Activated naive CD4-positive, alpha-beta T cell treated with anti-CD3 and anti-CD28 coated beads for 36 hours (primary cell): ENCODE data around the gene GSG1L. TPM values are rescaled to one million over a fixed set of nuclear protein-coding genes. Genes with fewer than 3 reads are reported as not detected.

Experiments used
- CTCF ChIA-PET: fragments of 350-600 bp; sonication (Branson Sonifier 250); formaldehyde crosslinking; loops from one replicate; lab custom pipeline; 2021; ENCODE audit warnings: antibody characterized with exemption; lab: Charles Lee
- DNase-seq: peaks from one replicate; pipeline ENCODE4 v3.0.0-alpha.2; 2020
- H3K27ac Mint-ChIP-seq: one replicate; pipeline ENCODE4 v1.8.0; 2021; ENCODE audit warnings: mild to moderate bottlenecking, mixed read lengths
- H3K27me3 Mint-ChIP-seq: one replicate; pipeline ENCODE4 v1.8.0; 2021; ENCODE audit warnings: low read depth, mixed read lengths
- H3K36me3 Mint-ChIP-seq: one replicate; pipeline ENCODE4 v1.8.0; 2021; ENCODE audit warnings: low read depth, mixed read lengths
- H3K4me1 Mint-ChIP-seq: one replicate; pipeline ENCODE4 v1.8.0; 2021; ENCODE audit warnings: low read depth, mixed read lengths
- H3K4me3 Mint-ChIP-seq: one replicate; pipeline ENCODE4 v1.8.0; 2021; ENCODE audit warnings: mild to moderate bottlenecking, moderate library complexity, mixed read lengths
- H3K9me3 Mint-ChIP-seq: one replicate; pipeline ENCODE4 v1.8.0; 2021; ENCODE audit warnings: mixed read lengths
- intact Hi-C: fragments of 100-400 bp; cut with micrococcal nuclease; formaldehyde crosslinking; loops from one replicate; pipeline ENCODE4 v1.15.1; 2023
- total RNA-seq, 2 experiments: library from RNA; stranded (reverse); gene quantifications; one replicate each; pipeline ENCODE4 v1.2.3, GENCODE V29; 2021

GSG1L gene
- total RNA-seq, 2 experiments from 2014 or later, result not detected

GRCh38 chr16:27777527-27777926 lies 286.0 kb downstream of the GSG1L start:
- DNase-seq, result no peak
- H3K36me3 Mint-ChIP-seq, result no peaks in the 10 kb centered on the region
- no peaks in the 10 kb centered on the region for H3K9me3 Mint-ChIP-seq
- no peaks in the 10 kb centered on the region for H3K4me1 Mint-ChIP-seq
- CTCF ChIA-PET, result no interaction called here
- H3K27ac Mint-ChIP-seq, result no peak overlapping the region
- no peak overlapping the region for H3K4me3 Mint-ChIP-seq
- intact Hi-C loops, result no loop called here
- no peaks in the 10 kb centered on the region for H3K27me3 Mint-ChIP-seq

DNA sequence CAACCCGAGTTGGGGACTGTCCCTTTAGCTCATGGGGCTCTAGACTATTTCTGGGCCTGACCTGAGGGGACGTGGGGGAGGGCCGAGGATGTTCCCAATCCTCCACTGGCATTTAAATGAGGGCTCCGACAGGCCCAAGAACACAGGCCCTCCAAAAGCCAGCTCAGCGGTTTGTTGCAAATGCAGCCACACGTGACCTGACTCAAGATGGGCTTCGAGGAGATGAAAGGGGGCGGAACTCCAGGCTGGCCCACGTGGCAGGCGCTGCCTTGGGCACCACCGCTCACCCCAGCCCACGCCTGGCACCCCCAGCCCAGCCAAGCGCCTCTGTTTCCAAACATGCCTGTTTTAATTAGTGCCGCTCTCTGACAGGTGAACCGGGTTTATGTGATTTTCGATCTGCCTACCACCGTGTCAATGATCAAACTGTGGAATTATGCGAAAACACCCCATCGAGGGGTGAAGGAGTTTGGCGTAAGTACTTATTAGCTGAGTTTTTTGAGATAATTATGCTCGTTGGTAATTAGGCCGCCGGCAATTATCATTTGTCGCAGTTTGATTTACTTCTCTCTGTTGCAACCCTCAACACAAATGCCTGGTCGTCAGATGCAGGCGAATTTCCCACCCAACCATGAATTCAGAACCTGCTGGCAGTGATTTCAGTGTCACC lies 286.8 kb downstream of the GSG1L start:
- CTCF ChIA-PET, result no interaction called here
- intact Hi-C loops, result no loop called here
- no peak for DNase-seq
- Mint-ChIP-seq H3K27ac (no peak overlapping the region), H3K27me3 (no peaks in the 10 kb centered on the region), H3K4me3 (no peak overlapping the region), H3K4me1 (no peaks in the 10 kb centered on the region), H3K9me3 (no peaks in the 10 kb centered on the region), H3K36me3 (no peaks in the 10 kb centered on the region)

GRCh38 chr16:27775254-27775653 lies 288.3 kb downstream of the GSG1L start:
- CTCF ChIA-PET, result no interaction called here
- no peaks in the 10 kb centered on the region for H3K4me1 Mint-ChIP-seq
- no peaks in the 10 kb centered on the region for H3K9me3 Mint-ChIP-seq
- no peaks in the 10 kb centered on the region for H3K27me3 Mint-ChIP-seq
- intact Hi-C loops, result no loop called here
- DNase-seq, result no peak
- peaks cover 2% of the 10 kb centered on the region for H3K36me3 Mint-ChIP-seq
- H3K27ac Mint-ChIP-seq, result no peak overlapping the region
- no peak overlapping the region for H3K4me3 Mint-ChIP-seq

DNA sequence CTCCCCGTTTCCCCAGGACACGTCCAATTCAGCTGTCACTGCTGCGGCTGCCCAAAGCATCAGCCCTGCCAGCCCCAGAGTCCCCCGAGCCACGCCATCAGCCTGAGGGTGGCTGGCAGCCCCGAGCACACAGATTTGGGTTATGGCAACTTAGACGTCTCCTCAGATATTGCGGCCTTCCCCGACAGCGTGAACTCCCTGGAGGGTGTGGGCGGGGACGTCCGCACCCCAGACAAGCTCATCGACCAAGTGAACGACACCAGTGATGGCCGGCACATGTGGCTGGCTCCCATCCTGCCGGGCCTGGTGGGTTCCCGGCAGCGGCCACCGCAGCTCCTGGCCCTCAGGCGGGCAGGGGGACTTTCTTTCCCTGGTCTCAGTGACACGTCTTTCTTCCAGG lies 288.7 kb downstream of the GSG1L start:
- no peaks in the 10 kb centered on the region for H3K4me1 Mint-ChIP-seq
- CTCF ChIA-PET, result no interaction called here
- no peaks in the 10 kb centered on the region for H3K27me3 Mint-ChIP-seq
- intact Hi-C loops, result no loop called here
- no peaks in the 10 kb centered on the region for H3K9me3 Mint-ChIP-seq
- H3K4me3 Mint-ChIP-seq, result no peak overlapping the region
- DNase-seq, result no peak
- H3K36me3 Mint-ChIP-seq, result peaks cover 2% of the 10 kb centered on the region
- no peak overlapping the region for H3K27ac Mint-ChIP-seq

- H3K27me3 Mint-ChIP-seq, result no peaks in the 10 kb centered on the region
- H3K4me3 Mint-ChIP-seq, result no peak overlapping the region
- intact Hi-C loops, result no loop called here
- H3K9me3 Mint-ChIP-seq, result no peaks in the 10 kb centered on the region
- peaks cover 2% of the 10 kb centered on the region for H3K36me3 Mint-ChIP-seq
- DNase-seq, result no peak
- H3K4me1 Mint-ChIP-seq, result no peaks in the 10 kb centered on the region
- CTCF ChIA-PET, result interaction anchor here (0.7 kb wide), 1 partner anchor 90 kb away, joined by 3 read pairs; no protein-coding TSS in a partner anchor
- H3K27ac Mint-ChIP-seq, result no peak overlapping the region
Observed at GRCh38 chr16:27773344-27773743, 290.2 kb downstream of the GSG1L start.

DNA sequence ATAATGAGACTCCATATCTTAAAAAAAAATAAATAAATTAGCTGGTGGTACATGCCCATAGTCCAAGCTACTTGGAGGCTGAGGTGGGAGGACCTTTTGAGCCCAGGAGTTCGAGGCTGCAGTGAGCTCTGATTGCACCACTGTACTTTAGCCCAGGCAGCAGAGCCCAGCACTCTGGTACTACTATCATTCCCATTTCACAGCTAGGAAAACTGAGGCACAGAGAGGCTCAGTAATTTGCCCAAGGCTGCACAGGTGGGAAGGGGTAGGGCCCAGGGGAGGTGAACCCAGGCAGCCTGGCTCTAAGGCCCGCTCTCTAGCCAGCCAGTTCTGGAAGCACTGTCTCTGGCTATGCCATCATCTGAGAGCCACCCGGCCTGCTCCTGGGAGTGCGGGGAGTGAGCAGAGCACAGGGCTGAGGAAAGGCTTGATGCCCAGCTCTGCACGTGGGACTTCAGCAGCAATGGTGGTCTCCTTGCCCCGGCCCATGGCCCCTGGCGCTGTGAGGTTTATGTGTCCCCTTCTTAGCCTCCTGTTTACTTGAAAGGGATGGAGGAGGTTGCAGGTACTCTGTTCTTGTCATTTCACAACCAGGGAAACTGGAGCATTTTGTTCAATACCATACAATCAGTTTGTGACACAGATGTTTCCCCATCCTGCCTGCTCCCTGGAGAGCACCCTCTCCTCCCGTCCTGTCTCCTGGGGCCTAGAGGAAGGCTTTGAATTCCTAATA lies 291.3 kb downstream of the GSG1L start:
- CTCF ChIA-PET, result interaction anchor here (0.6 kb wide), 2 partner anchors 43 to 113 kb away, joined by 3 read pairs; no protein-coding TSS in a partner anchor
- Mint-ChIP-seq H3K27me3 (no peaks in the 10 kb centered on the region), H3K4me3 (no peak overlapping the region), H3K9me3 (no peaks in the 10 kb centered on the region), H3K27ac (no peak overlapping the region), H3K4me1 (no peaks in the 10 kb centered on the region), H3K36me3 (peaks cover 2% of the 10 kb centered on the region)
- DNase-seq, result no peak
- intact Hi-C loops, result no loop called here

DNA sequence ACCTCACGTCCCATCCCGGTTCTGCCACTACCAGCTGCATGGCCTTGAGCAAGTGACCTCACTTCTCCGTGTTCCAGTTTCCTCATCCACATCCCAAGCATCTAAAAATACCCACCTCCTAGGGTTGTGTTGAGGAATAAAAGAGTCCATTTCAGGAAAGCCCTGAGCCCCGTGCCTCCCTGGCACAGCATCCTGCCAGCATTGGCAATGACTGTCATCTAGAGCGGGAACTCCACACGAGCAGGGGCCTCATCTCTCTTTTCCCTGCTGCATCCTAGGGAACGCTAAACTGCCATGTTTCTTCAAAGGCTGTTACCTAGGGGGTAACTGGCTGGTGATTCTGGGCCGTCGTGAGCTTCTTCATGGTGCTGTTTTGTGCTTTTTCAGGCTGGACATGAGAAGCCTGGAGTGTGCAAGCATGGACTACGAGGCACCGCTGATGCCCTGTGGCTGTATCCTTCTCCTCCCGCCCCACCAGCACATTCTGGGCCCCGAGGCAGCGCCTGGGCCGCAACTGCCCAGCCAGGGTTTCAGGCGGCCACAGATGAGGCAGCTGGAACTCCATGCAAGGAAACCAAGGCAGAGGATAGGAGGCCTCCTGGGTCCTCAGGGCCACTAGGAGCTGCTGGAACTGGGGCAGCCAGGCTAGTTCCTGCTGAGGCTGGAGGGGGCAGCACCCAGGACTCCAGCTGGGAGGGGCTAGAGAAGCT lies 292.2 kb downstream of the GSG1L start:
- H3K4me3 Mint-ChIP-seq, result no peak overlapping the region
- H3K27ac Mint-ChIP-seq, result no peak overlapping the region
- no peaks in the 10 kb centered on the region for H3K9me3 Mint-ChIP-seq
- no peaks in the 10 kb centered on the region for H3K27me3 Mint-ChIP-seq
- intact Hi-C loops, result no loop called here
- H3K36me3 Mint-ChIP-seq, result peaks cover 2% of the 10 kb centered on the region
- no peaks in the 10 kb centered on the region for H3K4me1 Mint-ChIP-seq
- CTCF ChIA-PET, result interaction anchor here (0.6 kb wide), 1 partner anchor 112 kb away, joined by 3 read pairs; no protein-coding TSS in a partner anchor
- no peak for DNase-seq

- no peak overlapping the region for H3K4me3 Mint-ChIP-seq
- no peak overlapping the region for H3K27ac Mint-ChIP-seq
- peaks cover 2% of the 10 kb centered on the region for H3K36me3 Mint-ChIP-seq
- DNase-seq, result no peak
- no peaks in the 10 kb centered on the region for H3K4me1 Mint-ChIP-seq
- intact Hi-C loops, result no loop called here
- H3K27me3 Mint-ChIP-seq, result no peaks in the 10 kb centered on the region
- no peaks in the 10 kb centered on the region for H3K9me3 Mint-ChIP-seq
- CTCF ChIA-PET, result no interaction called here
Observed at GRCh38 chr16:27770271-27771196, 293.0 kb downstream of the GSG1L start.

GRCh38 chr16:27769561-27770255 lies 293.8 kb downstream of the GSG1L start:
- no peaks in the 10 kb centered on the region for H3K9me3 Mint-ChIP-seq
- H3K27ac Mint-ChIP-seq, result no peak overlapping the region
- CTCF ChIA-PET, result no interaction called here
- no peak overlapping the region for H3K4me3 Mint-ChIP-seq
- H3K4me1 Mint-ChIP-seq, result no peaks in the 10 kb centered on the region
- peaks cover 2% of the 10 kb centered on the region for H3K36me3 Mint-ChIP-seq
- no peaks in the 10 kb centered on the region for H3K27me3 Mint-ChIP-seq
- intact Hi-C loops, result no loop called here
- no peak for DNase-seq

- no peaks in the 10 kb centered on the region for H3K9me3 Mint-ChIP-seq
- DNase-seq, result no peak
- H3K27me3 Mint-ChIP-seq, result no peaks in the 10 kb centered on the region
- H3K4me3 Mint-ChIP-seq, result no peak overlapping the region
- H3K4me1 Mint-ChIP-seq, result no peaks in the 10 kb centered on the region
- no peak overlapping the region for H3K27ac Mint-ChIP-seq
- H3K36me3 Mint-ChIP-seq, result peaks cover 9% of the 10 kb centered on the region
- CTCF ChIA-PET, result no interaction called here
- intact Hi-C loops, result no loop called here
Observed at GRCh38 chr16:27768651-27769272, 294.8 kb downstream of the GSG1L start.

GRCh38 chr16:27767971-27768591 lies 295.4 kb downstream of the GSG1L start:
- CTCF ChIA-PET, result no interaction called here
- intact Hi-C loops, result no loop called here
- Mint-ChIP-seq H3K9me3 (no peaks in the 10 kb centered on the region), H3K4me1 (no peaks in the 10 kb centered on the region), H3K27me3 (no peaks in the 10 kb centered on the region), H3K4me3 (no peak overlapping the region), H3K36me3 (peaks cover 12% of the 10 kb centered on the region), H3K27ac (no peak overlapping the region)
- DNase-seq, result no peak
